ENCODE data around the gene KCTD4.
"Not testable (repeated sequence)": the region's sequence is repeated elsewhere in the genome, so short reads cannot be mapped to it uniquely, and the experiment has no call there.

Gene KCTD4

DNA sequence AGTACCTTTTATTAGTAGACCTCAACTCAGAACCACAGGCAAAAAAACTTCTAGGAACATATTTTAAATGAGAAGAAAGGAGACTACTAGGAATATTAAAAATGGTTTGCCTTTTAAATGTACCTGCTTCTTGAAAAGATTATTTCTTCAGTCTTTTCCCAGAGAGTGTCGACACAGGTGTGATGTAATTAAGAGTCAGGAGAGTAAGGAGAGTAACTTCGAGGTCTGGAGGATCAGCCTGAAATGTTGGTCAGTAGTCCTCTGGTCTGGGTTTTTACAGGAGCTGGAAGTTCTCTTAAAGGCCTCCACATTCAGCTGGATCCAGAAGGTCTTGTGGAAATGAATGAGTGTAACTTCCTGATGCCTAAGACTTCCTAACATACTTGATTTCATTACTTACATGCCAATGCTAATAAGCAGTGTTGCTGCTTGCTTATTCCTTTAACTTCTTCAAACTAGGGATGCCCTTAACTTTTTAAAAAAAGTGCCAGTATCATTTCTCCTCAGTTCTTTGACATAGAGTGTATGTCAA, at the start of gene KCTD4:
KCTD4 (minus strand) TSS at position 345 of the 532 bp plus-strand sequence. CDS start 6,478 bp downstream, outside the sequence.
- no peak for DNase-seq

DNA sequence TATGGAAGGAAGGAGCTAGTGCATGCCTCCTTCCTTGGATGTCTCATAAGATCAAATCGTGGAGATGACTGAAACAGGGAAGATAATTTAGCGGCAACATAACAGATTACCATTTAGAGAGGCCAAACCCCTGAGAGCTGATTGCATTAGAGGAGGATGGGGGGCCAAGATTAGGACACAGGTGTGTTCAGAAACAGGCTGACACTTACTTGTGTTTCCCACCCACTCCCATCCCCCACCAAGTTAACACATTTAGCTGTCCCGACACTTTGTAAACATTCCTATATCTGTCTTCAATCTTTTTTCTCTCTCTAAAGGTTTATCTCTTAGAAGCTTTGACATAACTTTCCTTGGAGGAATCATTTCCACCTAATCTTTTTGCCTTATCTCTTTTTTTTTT, 48.8 kb upstream of the KCTD4 start:
- no peak for DNase-seq

DNA sequence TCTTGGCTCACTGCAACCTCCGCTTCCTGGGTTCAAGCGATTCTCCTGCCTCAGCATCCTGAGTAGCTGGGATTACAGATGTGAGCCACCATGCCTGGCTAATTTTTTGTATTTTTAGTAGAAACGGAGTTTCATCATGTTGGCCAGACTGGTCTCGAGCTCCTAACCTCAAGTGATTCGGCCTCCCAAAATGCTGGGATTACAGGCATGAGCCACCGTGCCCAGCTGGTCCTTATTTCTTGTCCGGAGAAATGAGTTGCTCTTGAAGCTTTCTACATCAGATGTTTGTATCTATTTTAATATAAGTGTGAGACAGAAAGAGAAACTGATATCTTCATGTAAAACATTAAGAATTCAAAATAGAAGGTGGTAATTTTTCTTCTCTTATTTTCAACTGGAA, 43.9 kb upstream of the KCTD4 start:
- DNase-seq: not testable (repeated sequence)

DNA sequence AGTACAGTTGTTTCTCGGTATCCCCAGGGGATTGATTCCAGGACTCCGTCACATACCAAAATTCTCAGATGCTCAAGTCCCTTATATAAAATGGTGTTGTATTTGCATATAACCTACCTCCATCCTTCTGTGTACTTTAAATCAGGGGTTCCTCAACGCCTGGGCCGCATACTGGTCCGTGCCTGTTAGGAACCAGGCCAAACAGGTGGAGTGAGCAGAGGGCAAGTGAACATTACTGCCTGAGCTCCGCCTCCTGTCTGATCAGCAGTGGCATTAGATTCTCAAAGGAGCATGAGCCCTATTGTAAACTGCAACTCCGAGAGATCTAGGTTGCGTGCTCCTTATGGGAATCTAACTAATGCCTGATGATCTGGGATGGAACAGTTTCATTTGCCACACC, 42.2 kb upstream of the KCTD4 start:
- no peak for DNase-seq

DNA sequence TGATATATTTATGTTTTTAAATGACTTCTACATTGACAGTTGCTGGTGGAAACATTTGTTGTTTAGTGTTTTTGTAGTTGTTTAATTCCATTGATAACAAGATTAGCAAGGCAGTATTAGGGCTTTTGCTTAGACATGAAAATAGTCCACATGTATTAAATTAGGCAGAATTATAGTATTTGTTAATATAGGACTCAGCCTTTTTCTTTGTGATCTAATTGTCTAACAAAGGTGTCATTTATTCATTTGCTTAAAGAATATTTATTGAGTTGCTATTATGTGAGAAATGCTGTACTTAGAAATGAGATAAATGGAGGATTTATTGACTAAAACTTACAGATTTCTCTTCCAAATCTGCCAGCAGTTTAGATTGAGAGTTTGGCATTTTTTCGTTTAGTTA, 41.7 kb upstream of the KCTD4 start:
- no peak for DNase-seq

DNA sequence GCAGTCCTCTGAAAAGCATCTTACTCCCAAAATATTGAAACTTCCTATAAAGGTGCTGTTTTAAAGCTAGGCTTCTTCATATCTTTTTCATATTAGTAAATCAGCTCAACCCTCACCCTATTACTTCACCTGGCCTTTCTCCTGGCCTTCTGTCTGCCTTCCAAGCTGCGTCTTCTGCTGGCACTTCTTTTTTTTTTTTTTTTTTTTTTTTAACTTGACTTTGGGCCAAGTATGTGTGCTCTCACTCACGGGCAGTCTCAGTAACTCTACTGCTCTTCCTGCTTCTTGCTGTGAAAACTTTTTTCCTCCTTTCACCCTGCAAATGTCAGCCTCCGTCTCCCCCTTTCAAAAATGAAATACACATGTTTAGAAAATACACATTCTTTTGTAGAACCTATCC, 41.2 kb upstream of the KCTD4 start:
- no peak for DNase-seq

DNA sequence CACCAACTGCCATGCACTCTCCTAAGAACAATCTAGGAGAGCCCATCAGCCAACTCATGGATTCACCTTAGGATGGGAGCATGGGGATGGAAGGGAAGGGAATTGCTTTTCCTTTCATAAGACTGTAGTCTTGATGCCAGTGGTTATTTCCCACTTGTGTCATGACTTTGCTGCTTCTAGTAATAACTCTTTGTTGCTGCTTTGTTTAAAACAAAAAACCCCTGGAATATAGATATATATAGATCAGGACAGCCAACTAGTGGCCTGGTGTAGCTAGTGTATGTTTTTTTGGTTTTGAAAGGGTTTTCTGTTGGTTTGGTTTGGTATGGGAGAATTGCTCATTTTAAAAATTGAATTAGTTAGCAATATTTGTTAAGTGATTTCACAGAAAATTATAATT, 39.3 kb upstream of the KCTD4 start:
- no peak for DNase-seq

DNA sequence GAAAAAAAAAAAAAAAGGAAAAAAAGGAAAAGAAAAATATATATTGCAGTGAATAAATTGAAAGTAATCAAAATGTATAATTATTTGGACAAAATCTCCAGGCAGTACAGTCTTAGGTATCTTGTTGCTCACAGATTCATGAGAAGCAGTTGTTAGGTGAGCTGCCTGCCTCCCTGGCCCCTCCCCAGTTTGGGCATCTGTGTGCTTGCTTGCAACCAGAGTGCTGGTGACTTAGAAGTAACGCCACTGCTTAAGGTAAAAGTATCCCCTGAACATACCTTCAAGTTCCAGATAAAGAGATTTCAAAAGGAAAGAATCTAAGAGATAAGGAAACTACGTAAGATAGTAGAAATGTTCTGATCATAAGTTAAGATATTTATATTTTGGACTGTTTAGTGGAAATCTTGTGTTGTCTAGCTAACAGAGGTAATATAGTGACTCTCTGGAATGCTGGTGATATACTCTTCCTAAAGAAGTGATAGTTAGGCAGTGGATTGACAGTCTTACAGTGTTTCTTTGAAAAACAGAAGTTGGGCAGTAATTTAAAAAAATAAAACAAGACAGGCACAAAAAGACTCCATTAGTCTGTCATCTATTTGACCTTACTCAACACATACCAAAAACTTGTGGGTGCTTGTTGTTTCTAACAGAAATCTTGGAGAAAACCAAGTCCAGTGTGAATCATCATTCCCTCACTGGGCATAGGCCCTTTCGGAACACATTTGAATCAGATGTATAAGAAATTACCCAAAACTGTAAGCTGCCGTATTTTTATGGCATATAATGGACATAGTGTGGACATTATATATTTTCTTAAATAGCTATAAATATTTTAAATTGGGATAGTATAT, 38.3 kb upstream of the KCTD4 start:
- no peak for DNase-seq

DNA sequence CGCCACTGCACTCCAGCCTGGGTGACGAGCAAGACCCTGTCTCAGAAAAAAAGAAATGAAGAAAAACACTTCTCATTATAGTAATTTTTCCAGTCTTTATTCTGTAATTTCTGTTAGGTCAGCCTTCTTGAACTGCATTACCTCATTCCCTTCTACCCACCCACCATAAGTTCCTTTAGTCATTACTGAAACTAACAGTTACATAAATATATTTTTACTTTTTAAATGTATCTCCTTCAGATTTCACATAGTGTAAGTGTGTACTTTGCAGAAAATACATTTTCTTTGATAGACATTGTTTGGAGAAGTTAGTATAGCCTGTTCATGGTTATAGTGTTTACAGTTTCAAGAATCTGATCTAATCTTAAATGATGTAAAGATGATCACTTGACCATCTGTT, 31.7 kb upstream of the KCTD4 start:
- DNase-seq: no peak

DNA sequence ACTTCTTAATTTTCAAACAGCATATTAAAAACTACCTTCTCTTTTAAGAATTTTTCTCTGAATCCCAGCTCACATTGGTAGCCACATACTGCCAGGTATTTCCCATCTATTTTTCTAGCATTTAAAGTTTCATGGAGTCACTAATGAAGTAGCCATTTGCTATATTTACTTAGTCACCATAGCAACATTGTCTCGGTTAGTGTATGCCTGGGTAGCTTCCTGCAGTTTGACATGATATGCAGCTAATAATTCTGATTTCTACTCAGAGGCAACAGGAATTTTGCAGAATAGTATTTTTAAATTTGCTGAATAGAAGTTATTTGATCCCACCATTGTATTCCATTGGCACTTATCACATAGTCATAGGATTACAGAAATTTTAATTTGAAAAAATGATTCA, 30.9 kb upstream of the KCTD4 start:
- no peak for DNase-seq

DNA sequence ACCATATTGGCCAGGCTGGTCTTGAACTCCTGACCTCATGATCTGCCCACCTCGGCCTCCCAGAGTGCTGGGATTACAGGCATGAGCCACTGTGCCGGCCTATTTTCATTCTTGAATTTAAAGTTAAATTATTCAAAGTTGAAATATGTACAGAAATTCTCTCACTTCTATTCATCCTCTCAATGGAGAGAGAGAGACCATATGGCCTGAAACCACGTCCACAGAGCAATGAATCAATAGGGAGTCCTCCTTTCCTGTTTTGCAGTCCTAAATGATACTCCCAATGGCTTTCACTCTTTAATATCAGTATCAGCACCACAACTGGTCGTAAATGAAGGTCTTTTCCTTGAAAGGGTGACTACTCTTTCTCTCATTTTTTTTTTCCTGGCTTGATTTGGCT, 30.5 kb upstream of the KCTD4 start:
- DNase-seq: no peak

DNA sequence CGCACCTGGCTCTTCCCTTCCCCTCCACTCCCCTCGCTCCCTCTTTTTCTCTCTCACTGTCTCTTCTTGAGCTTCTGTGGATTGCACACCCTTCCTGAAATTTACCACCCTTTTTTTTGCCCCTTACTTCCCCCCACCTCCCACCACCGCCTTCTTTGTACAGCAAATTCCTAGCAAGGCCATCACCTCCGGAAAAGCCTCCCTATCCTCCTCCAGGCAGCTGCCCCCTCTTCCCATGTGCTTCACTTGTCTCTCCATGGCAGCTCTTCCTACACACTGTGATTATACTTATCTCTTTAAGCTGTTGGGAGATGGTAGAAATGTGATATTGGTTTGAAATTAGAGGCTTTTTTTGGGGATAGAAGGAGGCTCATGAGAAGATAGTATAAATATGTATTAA, 28.3 kb upstream of the KCTD4 start:
- no peak for DNase-seq

DNA sequence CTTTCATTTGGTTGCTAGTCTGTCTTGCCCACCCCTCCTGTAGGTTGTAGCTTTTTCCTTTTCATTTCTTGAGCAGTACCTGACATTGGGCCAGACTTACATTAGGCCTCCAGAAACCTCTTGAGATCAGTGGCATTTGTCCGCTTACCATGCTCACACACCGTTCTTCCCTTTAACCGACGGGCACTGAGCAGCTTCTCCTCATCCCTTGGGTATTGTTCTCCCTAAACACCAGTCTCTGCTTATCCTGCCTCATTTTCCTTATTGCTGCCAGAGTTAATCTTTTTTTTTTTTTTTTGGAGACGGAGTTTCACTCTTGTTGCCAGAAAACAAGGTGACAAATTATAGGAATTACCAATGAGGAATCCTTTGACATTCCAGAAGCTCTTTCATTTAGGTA, 27.2 kb upstream of the KCTD4 start:
- no peak for DNase-seq

DNA sequence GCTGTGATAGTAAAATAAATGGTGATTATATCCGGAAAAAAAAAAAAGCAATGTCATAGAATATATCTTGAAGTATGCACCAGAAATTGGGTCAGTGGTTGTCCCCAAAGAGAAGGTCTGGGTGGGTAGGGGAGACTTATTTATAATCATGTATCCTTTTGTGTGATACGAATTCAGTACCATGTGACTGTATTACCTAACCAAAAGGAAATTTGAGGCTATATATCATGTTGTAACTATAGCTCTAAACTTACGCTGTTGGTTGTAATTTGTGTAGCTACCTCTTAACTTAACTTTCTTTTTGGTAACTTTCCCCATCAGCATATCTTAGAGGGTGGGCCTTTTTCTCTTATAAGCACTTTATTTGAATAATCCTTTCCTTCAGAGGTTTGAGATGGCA, 25.2 kb upstream of the KCTD4 start:
- no peak for DNase-seq

DNA sequence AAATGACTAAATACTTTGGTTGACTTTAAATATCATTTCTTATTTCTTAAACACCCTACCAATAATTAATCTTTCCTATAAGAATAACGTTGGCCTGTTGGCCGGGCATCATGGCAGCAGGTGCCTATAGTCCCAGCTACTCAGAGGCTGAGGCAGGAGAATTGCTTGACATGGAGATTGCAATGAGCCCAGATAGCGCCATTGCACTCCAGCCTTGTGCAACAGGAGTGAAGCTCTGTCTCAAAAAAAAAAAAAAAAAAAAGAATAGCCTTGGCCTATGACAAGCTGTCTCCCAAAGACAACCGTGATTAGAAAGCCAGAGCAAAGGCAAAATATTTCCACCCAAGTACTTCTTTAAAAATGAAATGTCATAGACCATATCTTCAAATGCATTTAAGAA, 24.5 kb upstream of the KCTD4 start:
- DNase-seq: no peak

DNA sequence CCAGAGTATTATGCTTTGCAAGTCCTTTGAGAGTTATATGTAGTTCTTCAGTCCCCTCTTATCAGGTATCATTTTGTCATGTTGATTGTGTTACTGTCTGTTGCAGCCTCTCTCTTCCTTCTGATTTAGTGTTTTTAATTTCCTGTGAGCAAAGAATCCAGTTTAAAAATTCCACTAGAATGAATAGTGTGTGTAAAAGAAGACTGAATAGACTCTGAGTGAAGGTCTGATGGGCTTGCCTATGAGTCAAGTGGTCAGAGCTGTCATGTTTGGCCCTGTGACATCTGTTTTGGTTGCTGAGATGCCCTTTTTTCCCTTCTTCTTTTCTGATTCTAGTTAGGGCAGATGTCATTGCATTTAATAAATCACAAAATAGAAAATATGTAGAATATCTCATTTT, 23.3 kb upstream of the KCTD4 start:
- DNase-seq: no peak

DNA sequence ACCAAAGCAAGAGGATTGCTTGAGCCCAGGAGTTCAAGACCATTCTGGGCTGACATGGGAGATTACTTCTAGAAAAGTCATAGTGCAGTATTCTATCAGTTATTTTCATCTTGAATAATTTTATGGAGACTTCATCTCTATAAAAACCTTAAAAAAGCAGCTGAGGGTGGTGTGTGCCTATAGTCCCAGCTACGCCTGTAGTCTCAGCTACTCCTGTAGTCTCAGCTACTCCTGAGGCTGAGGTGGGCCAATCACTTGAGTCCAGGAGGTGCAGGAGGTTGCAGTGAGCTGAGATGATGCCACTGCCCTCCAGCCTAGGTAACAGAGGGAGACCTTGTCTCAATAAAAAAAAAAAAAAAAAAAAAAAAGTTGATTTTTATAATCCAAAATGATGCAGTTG, 22.1 kb upstream of the KCTD4 start:
- DNase-seq: no peak

DNA sequence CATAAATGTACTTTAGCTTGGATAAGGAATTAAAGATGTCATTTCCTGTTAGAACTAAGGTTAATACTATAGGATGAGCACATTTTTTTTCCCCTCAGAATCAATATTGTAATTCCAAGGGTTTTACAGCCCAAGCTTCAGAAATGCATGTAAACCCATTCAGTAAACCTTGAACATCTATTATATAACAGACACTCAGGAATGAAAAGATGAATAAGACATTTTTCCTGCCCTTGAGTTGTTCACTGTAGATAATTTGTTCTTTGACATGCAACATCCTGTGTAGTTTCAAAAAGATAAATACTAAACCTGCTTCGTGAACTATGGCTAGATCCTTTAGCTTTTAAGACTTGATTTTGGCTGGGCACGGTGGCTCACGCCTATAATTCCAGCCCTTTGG, 21.7 kb upstream of the KCTD4 start:
- DNase-seq: no peak

DNA sequence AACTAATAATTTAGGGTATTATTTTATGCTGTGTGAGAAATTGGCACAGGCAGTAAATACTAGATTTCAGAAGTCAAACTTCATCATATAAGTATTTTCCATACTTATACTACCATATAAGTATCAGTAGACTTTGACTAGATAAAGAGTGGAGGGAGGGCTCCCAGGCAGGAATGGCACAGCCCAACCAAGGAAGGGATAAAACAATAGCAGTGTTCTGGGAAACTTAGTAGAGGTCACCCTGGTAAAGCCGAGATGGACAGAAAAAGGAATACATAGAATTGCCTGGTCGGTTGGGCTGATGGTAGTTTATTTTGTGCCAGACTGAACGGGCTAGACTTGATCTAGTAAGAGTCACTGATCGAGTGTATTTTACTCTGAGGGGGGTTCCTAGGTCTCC, 19.6 kb upstream of the KCTD4 start:
- DNase-seq: no peak

DNA sequence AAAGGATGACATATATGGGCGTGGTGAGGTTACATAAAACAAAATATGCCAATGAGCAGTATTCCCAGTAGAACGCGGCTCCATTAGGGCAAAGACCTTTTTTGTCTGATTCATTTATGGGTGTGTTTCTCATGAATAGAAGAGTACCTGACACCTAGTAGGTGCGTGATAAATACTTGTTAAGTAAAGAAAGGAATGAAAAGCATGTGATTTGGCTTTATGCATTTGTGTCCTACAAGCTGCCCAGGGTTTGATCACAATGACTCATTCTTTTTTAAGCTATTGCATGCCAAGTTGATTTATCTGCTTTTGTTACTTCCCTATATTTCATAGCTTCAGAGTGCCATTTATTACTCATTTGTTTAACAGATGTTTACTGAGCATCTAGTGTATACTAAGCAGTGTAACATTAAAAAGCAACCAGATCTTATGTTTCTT, 19.1 kb upstream of the KCTD4 start:
- no peak for DNase-seq

DNA sequence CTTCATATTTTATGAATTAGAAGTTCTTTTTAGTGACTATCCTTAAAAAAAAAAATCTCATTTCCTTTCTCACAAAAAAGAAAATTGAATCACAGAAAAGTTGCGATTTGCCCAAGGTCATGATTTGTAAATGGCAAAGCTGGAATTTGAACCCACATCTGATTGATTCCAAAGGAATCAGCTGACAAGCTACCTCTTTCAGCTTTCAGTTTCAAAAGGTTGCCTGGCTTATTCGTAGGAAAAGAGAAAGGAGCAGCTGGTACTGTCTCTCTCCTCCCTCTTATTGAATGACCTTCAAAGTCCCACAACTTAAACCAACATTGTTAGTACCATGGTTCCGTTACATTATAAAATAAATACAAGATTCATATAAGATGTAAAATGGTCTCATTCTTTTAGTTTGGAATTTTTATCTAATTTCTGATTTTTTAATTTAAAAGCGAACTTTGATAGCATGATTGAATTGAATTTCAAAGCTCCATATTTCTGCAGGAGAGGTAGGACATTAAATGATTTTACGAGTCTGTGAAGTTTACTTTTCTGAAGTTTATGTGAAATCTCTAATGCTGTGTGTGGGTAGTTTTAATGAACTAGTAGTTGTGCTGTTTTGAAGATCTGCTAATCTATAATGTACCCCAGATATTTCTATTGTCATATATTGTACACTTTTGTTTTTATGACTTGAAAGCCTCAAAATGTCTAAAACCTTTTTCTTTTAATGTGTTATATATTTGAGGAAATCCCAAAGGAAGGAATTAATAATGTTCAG, 18.5 kb upstream of the KCTD4 start:
- DNase-seq: no peak

DNA sequence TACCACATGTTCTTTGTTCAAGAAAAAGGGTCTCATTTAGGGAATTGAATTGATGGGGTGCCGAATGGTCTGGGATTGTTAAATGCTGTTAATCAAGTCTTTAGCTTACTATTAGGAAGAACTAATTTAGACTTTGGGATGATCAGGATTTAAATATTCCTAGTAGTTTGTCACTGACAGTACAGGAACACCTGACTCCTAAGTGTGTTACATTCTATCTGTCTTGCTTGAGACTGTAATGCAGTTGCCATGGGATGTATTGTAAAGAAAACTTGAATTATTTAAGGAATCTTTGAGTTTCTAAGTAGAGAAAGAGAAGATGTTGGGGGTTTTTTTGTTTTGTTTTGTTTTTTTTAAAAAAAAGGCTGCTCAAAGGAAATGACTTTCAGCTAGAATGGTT, 17.8 kb upstream of the KCTD4 start:
- no peak for DNase-seq

DNA sequence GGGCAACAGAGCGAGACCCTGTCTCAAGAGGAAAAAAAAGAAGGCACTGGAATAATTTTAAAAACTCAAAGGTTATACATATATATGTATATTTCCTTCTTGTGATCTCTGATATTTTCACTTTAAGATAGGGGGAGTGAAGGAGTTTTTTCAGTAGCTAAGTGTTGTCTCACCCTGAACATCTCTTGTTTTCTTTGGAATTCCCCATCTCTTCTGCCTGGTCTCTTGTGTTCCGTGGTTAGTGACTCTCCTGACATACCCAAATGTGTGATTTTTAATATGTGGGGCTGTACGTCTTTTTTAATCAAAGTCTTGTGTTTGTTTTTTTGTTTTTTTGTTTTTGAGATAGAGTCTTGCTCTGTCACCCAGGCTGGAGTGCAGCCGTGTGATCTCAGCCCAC, 15.3 kb upstream of the KCTD4 start:
- DNase-seq: no peak

DNA sequence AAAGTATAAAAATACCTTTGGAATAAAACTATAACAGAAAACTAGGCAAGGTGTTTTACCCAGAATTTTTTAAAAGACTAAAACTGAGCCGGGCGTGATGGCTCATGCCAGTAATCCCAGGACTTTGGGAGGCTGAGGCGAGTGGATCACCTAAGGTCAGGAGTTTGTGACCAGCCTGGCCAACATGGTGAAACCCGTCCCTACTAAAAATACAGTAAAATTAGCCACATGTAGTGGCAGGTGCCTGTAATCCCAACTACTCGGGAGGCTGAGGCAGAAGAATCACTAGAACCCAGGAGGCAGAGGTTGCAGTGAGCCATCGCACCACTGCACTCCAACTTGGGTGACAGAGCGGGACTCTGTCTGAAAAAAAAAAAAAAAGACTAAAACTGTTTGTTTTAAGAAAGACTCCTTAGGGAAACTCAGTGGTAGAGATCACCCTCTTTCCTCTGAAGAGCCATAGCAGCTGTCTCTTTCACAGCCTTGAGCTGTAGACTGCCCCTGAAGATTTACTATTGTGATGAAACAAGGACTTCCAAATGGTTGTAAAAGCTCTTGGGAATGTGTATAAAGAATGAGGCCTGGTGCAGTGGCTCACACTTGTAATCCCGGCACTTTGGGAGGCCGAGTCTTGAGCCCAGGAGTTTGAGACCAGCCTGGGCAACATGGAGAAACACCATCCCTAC, 14.7 kb upstream of the KCTD4 start:
- no peak for DNase-seq

All from activated CD8-positive, alpha-beta memory T cell treated with anti-CD3 and anti-CD28 coated beads, Interleukin-2, amount 50 U/mL, for 48 hours (primary cell).